Measurements from ENCODE around the gene AIFM3.
"Not testable (repeated sequence)": the region's sequence is repeated elsewhere in the genome, so short reads cannot be mapped to it uniquely, and the experiment has no call there.

The AIFM3 gene

GRCh38 chr22:20966883-20967696 lies at the start of gene AIFM3:
Gene AIFM3 (plus strand): TSS chr22:20967255. CDS start chr22:20967945, 690 bp downstream.
- Mint-ChIP-seq H3K27me3 (no peaks in the 10 kb centered on the region), H3K36me3 (no peaks in the 10 kb centered on the region), H3K4me1 (peaks cover 67% of the 10 kb centered on the region), H3K4me3 (no peak within 1 kb of the TSS), H3K27ac (peak within 1 kb of the TSS; percentile 72), H3K9me3 (no peaks in the 10 kb centered on the region)
- peak; percentile 14 for ATAC-seq

GRCh38 chr22:20918663-20919218 lies 48.3 kb upstream of the AIFM3 start:
- Mint-ChIP-seq H3K36me3 (peaks cover 16% of the 10 kb centered on the region), H3K27ac (peak overlapping the region; percentile 77), H3K4me1 (peaks cover 61% of the 10 kb centered on the region), H3K9me3 (no peaks in the 10 kb centered on the region), H3K27me3 (no peaks in the 10 kb centered on the region), H3K4me3 (peak overlapping the region; percentile 94)
- no peak for ATAC-seq

- Mint-ChIP-seq H3K27me3 (no peaks in the 10 kb centered on the region), H3K27ac (no peak overlapping the region), H3K4me3 (peak overlapping the region; percentile 94)
Measured at GRCh38 chr22:20919718-20920117, 47.3 kb upstream of the AIFM3 start.

GRCh38 chr22:20920881-20921203 lies 46.2 kb upstream of the AIFM3 start:
- no peak for ATAC-seq
- no peaks in the 10 kb centered on the region for H3K27me3 Mint-ChIP-seq
- peaks cover 73% of the 10 kb centered on the region for H3K4me1 Mint-ChIP-seq
- H3K36me3 Mint-ChIP-seq: peaks cover 16% of the 10 kb centered on the region
- H3K4me3 Mint-ChIP-seq: peak overlapping the region; percentile 94
- H3K27ac Mint-ChIP-seq: peak overlapping the region; percentile 22
- H3K9me3 Mint-ChIP-seq: no peaks in the 10 kb centered on the region

More at GRCh38 chr22:20919718-20920117, 47.3 kb upstream of the AIFM3 start:
- peaks cover 62% of the 10 kb centered on the region for H3K4me1 Mint-ChIP-seq
- H3K9me3 Mint-ChIP-seq: no peaks in the 10 kb centered on the region
- H3K36me3 Mint-ChIP-seq: peaks cover 16% of the 10 kb centered on the region
- no peak for ATAC-seq

- ATAC-seq: no peak
- H3K9me3 Mint-ChIP-seq: no peaks in the 10 kb centered on the region
- no peak overlapping the region for H3K27ac Mint-ChIP-seq
- peaks cover 72% of the 10 kb centered on the region for H3K4me1 Mint-ChIP-seq
- H3K4me3 Mint-ChIP-seq: no peak overlapping the region
- no peaks in the 10 kb centered on the region for H3K27me3 Mint-ChIP-seq
- H3K36me3 Mint-ChIP-seq: peaks cover 21% of the 10 kb centered on the region
Measured at GRCh38 chr22:20922141-20922751, 44.8 kb upstream of the AIFM3 start.

GRCh38 chr22:20926243-20926642 lies 40.8 kb upstream of the AIFM3 start:
- H3K9me3 Mint-ChIP-seq: no peaks in the 10 kb centered on the region
- ATAC-seq: no peak
- H3K27me3 Mint-ChIP-seq: no peaks in the 10 kb centered on the region
- H3K36me3 Mint-ChIP-seq: peaks cover 21% of the 10 kb centered on the region
- H3K4me3 Mint-ChIP-seq: no peak overlapping the region
- peaks cover 60% of the 10 kb centered on the region for H3K4me1 Mint-ChIP-seq
- peak overlapping the region; percentile 43 for H3K27ac Mint-ChIP-seq

GRCh38 chr22:20927940-20928572 lies 39.0 kb upstream of the AIFM3 start:
- Mint-ChIP-seq H3K27ac (no peak overlapping the region), H3K4me3 (no peak overlapping the region), H3K27me3 (no peaks in the 10 kb centered on the region), H3K4me1 (peaks cover 57% of the 10 kb centered on the region), H3K36me3 (peaks cover 11% of the 10 kb centered on the region), H3K9me3 (no peaks in the 10 kb centered on the region)
- ATAC-seq: no peak

- no peak overlapping the region for H3K27ac Mint-ChIP-seq
- no peak for ATAC-seq
- H3K9me3 Mint-ChIP-seq: no peaks in the 10 kb centered on the region
- no peak overlapping the region for H3K4me3 Mint-ChIP-seq
- H3K27me3 Mint-ChIP-seq: no peaks in the 10 kb centered on the region
- peaks cover 11% of the 10 kb centered on the region for H3K36me3 Mint-ChIP-seq
- H3K4me1 Mint-ChIP-seq: peaks cover 57% of the 10 kb centered on the region
Measured at GRCh38 chr22:20928573-20928967, 38.5 kb upstream of the AIFM3 start.

GRCh38 chr22:20930004-20930403 lies 37.1 kb upstream of the AIFM3 start:
- H3K4me1 Mint-ChIP-seq: peaks cover 58% of the 10 kb centered on the region

GRCh38 chr22:20930435-20930834 lies 36.6 kb upstream of the AIFM3 start:
- not testable (repeated sequence) for H3K9me3 Mint-ChIP-seq, H3K27me3 Mint-ChIP-seq, ATAC-seq, H3K4me3 Mint-ChIP-seq, H3K27ac Mint-ChIP-seq
- peaks cover 58% of the 10 kb centered on the region for H3K4me1 Mint-ChIP-seq
- peaks cover 17% of the 10 kb centered on the region for H3K36me3 Mint-ChIP-seq

More at GRCh38 chr22:20930004-20930403, 37.1 kb upstream of the AIFM3 start:
- ATAC-seq: no peak
- Mint-ChIP-seq H3K9me3 (no peaks in the 10 kb centered on the region), H3K27me3 (no peaks in the 10 kb centered on the region), H3K4me3 (no peak overlapping the region), H3K36me3 (peaks cover 17% of the 10 kb centered on the region), H3K27ac (no peak overlapping the region)

- H3K36me3 Mint-ChIP-seq: peaks cover 22% of the 10 kb centered on the region
- H3K4me3 Mint-ChIP-seq: no peak overlapping the region
- ATAC-seq: no peak
- H3K27ac Mint-ChIP-seq: no peak overlapping the region
- no peaks in the 10 kb centered on the region for H3K9me3 Mint-ChIP-seq
- no peaks in the 10 kb centered on the region for H3K27me3 Mint-ChIP-seq
- peaks cover 56% of the 10 kb centered on the region for H3K4me1 Mint-ChIP-seq
Measured at GRCh38 chr22:20931126-20931654, 35.9 kb upstream of the AIFM3 start.

GRCh38 chr22:20933910-20934309 lies 33.1 kb upstream of the AIFM3 start:
- Mint-ChIP-seq H3K36me3 (peaks cover 23% of the 10 kb centered on the region), H3K27ac (no peak overlapping the region), H3K9me3 (no peaks in the 10 kb centered on the region), H3K4me1 (peaks cover 64% of the 10 kb centered on the region), H3K4me3 (no peak overlapping the region), H3K27me3 (no peaks in the 10 kb centered on the region)
- ATAC-seq: no peak

GRCh38 chr22:20935049-20935448 lies 32.0 kb upstream of the AIFM3 start:
- H3K9me3 Mint-ChIP-seq, ATAC-seq, H3K27ac Mint-ChIP-seq, H3K27me3 Mint-ChIP-seq, H3K4me3 Mint-ChIP-seq: not testable (repeated sequence)
- Mint-ChIP-seq H3K4me1 (peaks cover 74% of the 10 kb centered on the region), H3K36me3 (peaks cover 30% of the 10 kb centered on the region)

GRCh38 chr22:20935780-20936539 lies 31.1 kb upstream of the AIFM3 start:
- H3K4me1 Mint-ChIP-seq: peaks cover 79% of the 10 kb centered on the region

More at GRCh38 chr22:20935780-20936539, 31.1 kb upstream of the AIFM3 start:
- ATAC-seq, H3K4me3 Mint-ChIP-seq, H3K9me3 Mint-ChIP-seq, H3K27me3 Mint-ChIP-seq, H3K27ac Mint-ChIP-seq: not testable (repeated sequence)
- H3K36me3 Mint-ChIP-seq: peaks cover 37% of the 10 kb centered on the region
